Tibial artery (tissue), 4 donors: ENCODE measurements around the gene SGCA.

Source experiments
- DNase-seq, 2 donors: peaks; one replicate each; pipeline ENCODE4 v3.0.0-alpha.2; 2019
- H3K27ac ChIP-seq, 2 donors: fragments of 200-600 bp; sonication (generic) in 1 of 2; 1 replicate in 1 of 2; 2 replicates in 1 of 2; pipeline ENCODE4 v1.5.1; 2018 to 2019; ENCODE audit warnings: mild to moderate bottlenecking in 1 of 2
- H3K27me3 ChIP-seq, 2 donors: fragments of 200-600 bp; sonication (generic) in 1 of 2; one replicate each; pipeline versions ENCODE4 v1.5.1 to v1.6.0; 2016 to 2019
- H3K36me3 ChIP-seq, 3 donors: fragments of 200-600 bp; sonication (generic) in 2 of 3; one replicate each; pipeline ENCODE4 v1.5.1; 2016 to 2019; ENCODE audit warnings: mild to moderate bottlenecking in 2 of 3
- H3K4me1 ChIP-seq, 4 donors: fragments of 200-600 bp; sonication (generic) in 2 of 4; 1 replicate in 3 of 4; 2 replicates in 1 of 4; pipeline ENCODE4 v1.5.1; 2016 to 2019
- H3K4me3 ChIP-seq, 2 donors: fragments of 200-600 bp; sonication (generic) in 1 of 2; 1 replicate in 1 of 2; 2 replicates in 1 of 2; pipeline ENCODE4 v1.5.1; 2018 to 2019; ENCODE audit warnings: mild to moderate bottlenecking in 2 of 2
- H3K9me3 ChIP-seq, 3 donors: fragments of 200-600 bp; sonication (generic) in 1 of 3; one replicate each; pipeline ENCODE4 v1.5.1; 2016 to 2019
- intact Hi-C: fragments of 100-400 bp; cut with DNase I; formaldehyde crosslinking; loops from one replicate; pipeline ENCODE4 v1.15.0; 2023; ENCODE audit warnings: low total_unique reads
- TF ChIP-seq, protein P1 (sequence below), 2 experiments: fragments of 200-600 bp in 1 of 2; fragments of 450-650 bp in 1 of 2; IDR thresholded peaks; one replicate each; pipeline ENCODE4 v1.5.1; 2017 to 2019; ENCODE audit warnings: antibody characterized with exemption in 2 of 2, mild to moderate bottlenecking in 1 of 2, moderate library complexity in 1 of 2

Gene SGCA

GRCh38 chr17:50155115-50155819 is 10.5 kb upstream of the SGCA start:
- DNase-seq = peak; percentile 80 to 92
- peaks cover 0 to 51% (median 43%) of the 10 kb centered on the region in 4 donors for H3K4me1 ChIP-seq

DNA sequence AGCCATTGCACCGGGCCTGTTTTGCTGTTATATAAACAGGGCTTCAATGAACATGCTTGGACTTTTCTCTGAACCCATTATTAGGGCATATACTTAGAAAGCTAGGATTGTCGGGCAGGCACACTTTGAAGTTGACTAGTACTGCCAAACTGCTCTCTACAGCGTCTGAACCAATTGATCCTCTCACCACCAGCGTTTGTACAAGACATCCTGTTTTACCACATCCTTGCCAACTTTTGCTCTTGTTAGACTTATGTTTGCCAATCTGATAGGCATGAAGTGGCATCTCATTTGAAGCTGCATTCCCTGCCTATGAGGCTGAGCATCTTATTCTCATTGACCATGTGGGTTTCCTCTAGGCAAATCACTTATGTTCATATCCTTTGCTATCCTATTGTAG is 7.9 kb upstream of the SGCA start:
- TF ChIP-seq, protein P1, sequence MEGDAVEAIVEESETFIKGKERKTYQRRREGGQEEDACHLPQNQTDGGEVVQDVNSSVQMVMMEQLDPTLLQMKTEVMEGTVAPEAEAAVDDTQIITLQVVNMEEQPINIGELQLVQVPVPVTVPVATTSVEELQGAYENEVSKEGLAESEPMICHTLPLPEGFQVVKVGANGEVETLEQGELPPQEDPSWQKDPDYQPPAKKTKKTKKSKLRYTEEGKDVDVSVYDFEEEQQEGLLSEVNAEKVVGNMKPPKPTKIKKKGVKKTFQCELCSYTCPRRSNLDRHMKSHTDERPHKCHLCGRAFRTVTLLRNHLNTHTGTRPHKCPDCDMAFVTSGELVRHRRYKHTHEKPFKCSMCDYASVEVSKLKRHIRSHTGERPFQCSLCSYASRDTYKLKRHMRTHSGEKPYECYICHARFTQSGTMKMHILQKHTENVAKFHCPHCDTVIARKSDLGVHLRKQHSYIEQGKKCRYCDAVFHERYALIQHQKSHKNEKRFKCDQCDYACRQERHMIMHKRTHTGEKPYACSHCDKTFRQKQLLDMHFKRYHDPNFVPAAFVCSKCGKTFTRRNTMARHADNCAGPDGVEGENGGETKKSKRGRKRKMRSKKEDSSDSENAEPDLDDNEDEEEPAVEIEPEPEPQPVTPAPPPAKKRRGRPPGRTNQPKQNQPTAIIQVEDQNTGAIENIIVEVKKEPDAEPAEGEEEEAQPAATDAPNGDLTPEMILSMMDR (IDR thresholded peaks at IDR 0.05) = no peak
- peaks cover 0 to 50% (median 36%) of the 10 kb centered on the region in 4 donors for H3K4me1 ChIP-seq
- intact Hi-C loops = loop anchor here (2.0 kb wide), 1 partner anchor 17 kb away; no protein-coding TSS in a partner anchor
- H3K4me3 ChIP-seq = no peak overlapping the region
- H3K36me3 ChIP-seq = no peaks in the 10 kb centered on the region
- no peaks in the 10 kb centered on the region for H3K27me3 ChIP-seq
- H3K27ac ChIP-seq = peak overlapping the region in 1 of 2 donors; percentile 93
- no peaks in the 10 kb centered on the region for H3K9me3 ChIP-seq
- no peak for DNase-seq

More at GRCh38 chr17:50155115-50155819, 10.5 kb upstream of the SGCA start:
- TF ChIP-seq, protein P1 (IDR thresholded peaks at IDR 0.05) = no peak
- Histone ChIP-seq H3K36me3 (no peaks in the 10 kb centered on the region), H3K27ac (peak overlapping the region; percentile 91 to 93), H3K9me3 (no peaks in the 10 kb centered on the region), H3K27me3 (no peaks in the 10 kb centered on the region), H3K4me3 (peak overlapping the region; percentile 10 to 26)
- intact Hi-C loops = no loop called here

- Histone ChIP-seq H3K27ac (peak overlapping the region; percentile 77), H3K27me3 (no peaks in the 10 kb centered on the region), H3K4me3 (peak overlapping the region; percentile 49 to 58), H3K36me3 (no peaks in the 10 kb centered on the region), H3K9me3 (no peaks in the 10 kb centered on the region), H3K4me1 (peaks cover 0 to 42% (median 25%) of the 10 kb centered on the region in 4 donors)
- TF ChIP-seq, protein P1 (IDR thresholded peaks at IDR 0.05) = peak; percentile 95 to 99
- intact Hi-C loops = loop anchor here (10.0 kb wide), 1 partner anchor 46 kb away; no protein-coding TSS in a partner anchor
- peak; percentile 90 to 96 for DNase-seq
Measured at GRCh38 chr17:50161023-50161910, 4.5 kb upstream of the SGCA start.

- peak overlapping the region; percentile 77 for H3K27ac ChIP-seq
- peak overlapping the region in 1 of 2 donors; percentile 58 for H3K4me3 ChIP-seq
- H3K4me1 ChIP-seq = peaks cover 0 to 44% (median 26%) of the 10 kb centered on the region in 4 donors
- no peaks in the 10 kb centered on the region for H3K9me3 ChIP-seq
- TF ChIP-seq, protein P1 (IDR thresholded peaks at IDR 0.05) = no peak
- H3K36me3 ChIP-seq = no peaks in the 10 kb centered on the region
- no peak for DNase-seq
- intact Hi-C loops = loop anchor here (10.0 kb wide), 1 partner anchor 47 kb away; no protein-coding TSS in a partner anchor
- H3K27me3 ChIP-seq = no peaks in the 10 kb centered on the region
Measured at GRCh38 chr17:50161911-50162288, 3.9 kb upstream of the SGCA start.

DNA sequence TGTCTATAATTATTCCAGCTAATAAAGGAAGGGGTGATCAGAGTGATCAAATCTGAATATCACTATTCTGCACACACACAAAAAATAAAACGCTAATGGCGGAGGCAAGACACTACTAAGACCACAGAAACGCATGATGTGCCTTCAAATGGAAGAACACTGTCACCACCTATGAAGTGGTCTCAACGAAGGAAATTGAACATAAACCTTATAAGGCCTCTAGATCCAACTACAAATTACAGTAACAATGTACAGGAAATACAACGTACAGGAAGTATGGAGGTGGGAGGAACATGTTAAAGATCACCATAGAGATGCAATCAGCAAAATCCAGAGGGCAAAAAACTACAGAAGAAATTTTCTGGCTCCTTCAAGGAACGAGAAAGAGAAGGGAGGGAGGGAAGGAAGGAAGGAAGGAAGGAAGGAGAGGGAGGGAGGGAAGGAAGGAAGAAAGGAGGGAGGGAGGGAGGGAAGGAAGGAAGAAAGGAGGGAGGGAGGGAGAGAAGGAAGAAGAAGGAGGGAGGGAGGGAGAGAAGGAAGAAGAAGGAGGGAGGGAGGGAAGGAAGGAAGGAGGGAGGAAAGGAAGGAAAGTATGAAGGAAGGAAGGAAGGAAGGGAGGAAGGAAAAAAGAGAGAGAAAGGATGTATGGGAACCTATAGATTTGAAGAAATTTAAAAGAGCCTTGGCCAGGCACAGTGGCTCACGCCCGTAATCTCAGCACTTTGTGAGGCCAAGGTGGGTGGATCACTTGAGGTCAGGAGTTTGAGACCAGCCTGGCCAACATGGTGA is 3.1 kb upstream of the SGCA start:
- TF ChIP-seq, protein P1 (IDR thresholded peaks at IDR 0.05) = no peak
- Histone ChIP-seq H3K27me3 (no peaks in the 10 kb centered on the region), H3K4me3 (no peak overlapping the region), H3K9me3 (no peaks in the 10 kb centered on the region), H3K27ac (no peak overlapping the region), H3K4me1 (peaks cover 0 to 51% (median 34%) of the 10 kb centered on the region in 4 donors), H3K36me3 (no peaks in the 10 kb centered on the region)
- intact Hi-C loops = loop anchor here (10.0 kb wide), 1 partner anchor 48 kb away; no protein-coding TSS in a partner anchor
- DNase-seq = no peak
